ENCODE measurements around the gene SYNE1.

GRCh38 chr6:152308306-152308705 is 328.9 kb downstream of the SYNE1 start:
- no peak for TF ChIP-seq CTCF (IDR thresholded peaks at IDR 0.05)
- no peak for TF ChIP-seq POLR2A (IDR thresholded peaks at IDR 0.05)
